Measurements from ENCODE around the gene TBC1D22A. TPM values are rescaled to one million over a fixed set of nuclear protein-coding genes. Genes with fewer than 3 reads are reported as not detected.
A peak's percentile ranks its signal among the peaks of the same experiment; 100 is the strongest.

The TBC1D22A gene
- total and polyA plus RNA-seq, 9 of the 15 experiments (the other 6 are each of a cell fraction or from before 2014, with no cell fraction given) = 0.20 to 11.5 (median 5.2) TPM

GRCh38 chr22:47192651-47193437 is 430.4 kb downstream of the TBC1D22A start:
- Histone ChIP-seq H3K4me1 (replicated peaks in 1 of 2; ENCODE audit: control insufficient read depth in 2 of 2, insufficient read depth in 2 of 2, low read length in 2 of 2) (peaks cover 0 to 17% of the 10 kb centered on the region in 2 experiments; a peak in 2 of 5 replicates), H3K27ac (ENCODE audit: extremely low read depth, low read depth, low read length) (no peak overlapping the region), H3K4me3 (no peak overlapping the region), H3K27me3 (ENCODE audit: control insufficient read depth in 2 of 2, insufficient read depth in 2 of 2, low read length in 2 of 2) (peaks cover 0 to 43% of the 10 kb centered on the region in 2 experiments; a peak in 4 of 5 replicates), H3K9ac (ENCODE audit: insufficient read depth in 1 of 2, low read depth in 2 of 2, low read length in 2 of 2) (no peak overlapping the region), H3K36me3 (ENCODE audit: control insufficient read depth, insufficient read depth, low read length) (no peaks in the 10 kb centered on the region), H4K20me1 (replicated peaks; ENCODE audit: control insufficient read depth, insufficient read depth, low read length) (no peaks in the 10 kb centered on the region), H3K9me1 (ENCODE audit: control insufficient read depth, insufficient read depth, low read length) (no peaks in the 10 kb centered on the region), H3K79me2 (ENCODE audit: control insufficient read depth, insufficient read depth, low read length) (no peaks in the 10 kb centered on the region), H2AFZ (ENCODE audit: low read depth, low read length) (no peak overlapping the region), H3K9me3 (replicated peaks; ENCODE audit: control insufficient read depth, insufficient read depth, low read depth, low read length) (no peaks in the 10 kb centered on the region), H3K4me2 (ENCODE audit: insufficient read depth, low read length) (no peak overlapping the region)
- ChIA-PET POLR2A (no interaction called here), CTCF (ENCODE audit: low intra/inter-chr PET ratio) (no interaction called here)
- intact Hi-C loops (cut with micrococcal nuclease) = no loop called here
- peak; percentile 18 to 82 (median 62) for DNase-seq (ENCODE audit: extremely low read depth in 1 of 4, low spot score in 3 of 4)
- in situ Hi-C loops (cut with MboI) = no loop called here
- 14% methylated on average over 8 of the region's 32 CpGs for WGBS (ENCODE audit: insufficient coverage, low coverage, missing lambda C conversion rate)
- no peak for FAIRE-seq
- TF ChIP-seq CCNT2 (IDR thresholded peaks at IDR 0.05; ENCODE audit: borderline replicate concordance, extremely low read depth, insufficient read length, low read depth, low read length) = no peak
- peak; percentile 34; the same call in 1 of the 2 replicates for TF ChIP-seq PKNOX1 (IDR thresholded peaks at IDR 0.05)
- ATAC-seq = peak; percentile 77
- BruUV-seq (replicated peaks) = no TSS peak

Data from K562 (cell line).